H1 (cell line): ENCODE data around the gene EPRS1. TPM values are rescaled to one million over a fixed set of nuclear protein-coding genes. Genes with fewer than 3 reads are reported as not detected.

ENCODE experiments used
- CTCF ChIA-PET: fragments of 300-600 bp; sonication (Branson Sonifier 250); formaldehyde crosslinking; loops from one replicate; lab custom pipeline; 2021; ENCODE audit not compliant: partially characterized antibody; lab: Charles Lee
- POLR2A ChIA-PET: fragments of 300-600 bp; sonication (Branson Sonifier 250); formaldehyde crosslinking; loops from one replicate; lab custom pipeline; 2021; ENCODE audit warnings: inconsistent platforms; ENCODE audit not compliant: partially characterized antibody; lab: Charles Lee
- DNase-seq, 2 experiments: peaks; one replicate each; pipeline versions ENCODE4 v3.0.0 to v3.0.0-alpha.2; 2010 to 2022; ENCODE audit warnings: low spot score in 2 of 2, low read depth in 1 of 2, mixed read lengths in 1 of 2
- FAIRE-seq: peaks from 2 replicates; lab custom pipeline; 2011; peaks lifted over from hg19 to GRCh38; lab: Jason Lieb, UNC
- H2AFZ ChIP-seq: 2 replicates; pipeline ENCODE4 v1.8.1; 2012; ENCODE audit warnings: low read length, inconsistent platforms
- H2AK5ac ChIP-seq: 2 replicates; pipeline ENCODE4 v1.6.1; 2013; ENCODE audit warnings: low read depth, low read length
- H2BK120ac ChIP-seq: replicated peaks from 2 replicates; pipeline ENCODE3; 2013; ENCODE audit warnings: low read depth, low read length, inconsistent platforms
- H2BK12ac ChIP-seq: 2 replicates; pipeline ENCODE4 v1.6.1; 2013; ENCODE audit warnings: low read depth, low read length
- H2BK15ac ChIP-seq: 2 replicates; pipeline ENCODE4 v1.6.1; 2013; ENCODE audit warnings: low read length
- H2BK20ac ChIP-seq: 2 replicates; pipeline ENCODE4 v1.6.1; 2013; ENCODE audit warnings: low read length
- H2BK5ac ChIP-seq: 2 replicates; pipeline ENCODE4 v1.6.1; 2013; ENCODE audit warnings: low read depth, low read length
- H3K14ac ChIP-seq: 2 replicates; pipeline ENCODE4 v1.6.1; 2013; ENCODE audit warnings: inconsistent platforms; ENCODE audit not compliant: insufficient read length
- H3K18ac ChIP-seq: 2 replicates; pipeline ENCODE4 v1.6.1; 2013; ENCODE audit warnings: low read length; ENCODE audit errors: extremely low read depth
- H3K23ac ChIP-seq: 2 replicates; pipeline ENCODE4 v1.6.1; 2013; ENCODE audit warnings: inconsistent platforms; ENCODE audit not compliant: insufficient read length
- H3K23me2 ChIP-seq: 2 replicates; pipeline ENCODE4 v1.6.1; 2013; ENCODE audit warnings: low read depth, low read length
- H3K27ac ChIP-seq: 2 replicates; pipeline ENCODE4 v1.6.1; 2011; ENCODE audit warnings: low read depth, low read length, inconsistent platforms
- H3K27me3 ChIP-seq, 4 experiments: replicated peaks in 1 of 4; 1 replicate in 1 of 4; 2 replicates in 3 of 4; pipeline versions ENCODE4 v1.6.1 to v1.8.1; 2011 to 2013; ENCODE audit warnings: low read length in 3 of 4, mild to moderate bottlenecking in 3 of 4, inconsistent platforms in 2 of 4, mixed read lengths in 2 of 4, moderate library complexity in 1 of 4; ENCODE audit not compliant: control insufficient read depth in 3 of 4, insufficient read depth in 3 of 4; ENCODE audit errors: extremely low read depth in 1 of 4
- H3K36me3 ChIP-seq, 4 experiments: 2 replicates each; pipeline versions ENCODE4 v1.6.1 to v1.8.1; 2011 to 2013; ENCODE audit warnings: mild to moderate bottlenecking in 4 of 4, low read length in 3 of 4, moderate library complexity in 2 of 4, control low read depth in 1 of 4, inconsistent platforms in 1 of 4; ENCODE audit not compliant: insufficient read depth in 4 of 4, control insufficient read depth in 2 of 4
- H3K4ac ChIP-seq: replicated peaks from 2 replicates; pipeline ENCODE3; 2013; ENCODE audit warnings: low read length, low read depth, mixed read lengths, inconsistent platforms; ENCODE audit not compliant: insufficient read length
- H3K4me1 ChIP-seq, 4 experiments: replicated peaks in 1 of 4; 1 replicate in 1 of 4; 2 replicates in 3 of 4; pipeline versions ENCODE4 v1.6.1 to v1.8.1; 2011 to 2013; ENCODE audit warnings: low read length in 3 of 4, inconsistent platforms in 2 of 4, mixed read lengths in 1 of 4; ENCODE audit not compliant: insufficient read depth in 4 of 4, control insufficient read depth in 3 of 4
- H3K4me2 ChIP-seq, 2 experiments: 2 replicates each; pipeline versions ENCODE4 v1.6.1 to v1.8.1; 2011 to 2013; ENCODE audit warnings: low read depth in 2 of 2, low read length in 2 of 2, control low read depth in 1 of 2, inconsistent platforms in 1 of 2, mild to moderate bottlenecking in 1 of 2; ENCODE audit not compliant: insufficient read depth in 1 of 2
- H3K4me3 ChIP-seq, 4 experiments: fragments of 200-600, 300-600 bp in 1 of 4; sonication (generic), shearing (Covaris generic), sonication (Bioruptor Twin) in 1 of 4; 2 replicates each; pipeline versions ENCODE4 v1.5.1 to v1.8.1; 2011 to 2016; ENCODE audit warnings: low read length in 4 of 4, low read depth in 3 of 4, control low read depth in 2 of 4, inconsistent platforms in 2 of 4, mild to moderate bottlenecking in 2 of 4, mixed read lengths in 1 of 4, moderate library complexity in 1 of 4; ENCODE audit not compliant: insufficient read depth in 2 of 4; ENCODE audit errors: extremely low read depth in 1 of 4
- H3K56ac ChIP-seq: replicated peaks from 2 replicates; pipeline ENCODE3; 2013; ENCODE audit warnings: low read depth, mild to moderate bottlenecking, mixed read lengths, low read length, inconsistent platforms; ENCODE audit not compliant: insufficient read length
- H3K79me1 ChIP-seq: 2 replicates; pipeline ENCODE4 v1.6.1; 2013; ENCODE audit warnings: low read depth, low read length, control low read depth
- H3K79me2 ChIP-seq, 2 experiments: 2 replicates each; pipeline versions ENCODE4 v1.6.1 to v1.8.1; 2012 to 2013; ENCODE audit warnings: low read length in 2 of 2, mild to moderate bottlenecking in 2 of 2, inconsistent platforms in 1 of 2; ENCODE audit not compliant: insufficient read depth in 2 of 2, control insufficient read depth in 1 of 2
- H3K9ac ChIP-seq, 4 experiments: replicated peaks in 1 of 4; 1 replicate in 1 of 4; 2 replicates in 3 of 4; pipeline versions ENCODE4 v1.6.1 to v1.8.1; 2011 to 2013; ENCODE audit warnings: low read depth in 3 of 4, low read length in 3 of 4, control low read depth in 2 of 4, mild to moderate bottlenecking in 2 of 4, moderate library complexity in 2 of 4, inconsistent platforms in 1 of 4; ENCODE audit errors: extremely low read depth in 1 of 4
- H3K9me3 ChIP-seq, 2 experiments: 2 replicates each; pipeline versions ENCODE4 v1.6.1 to v1.8.1; 2012 to 2013; ENCODE audit warnings: mild to moderate bottlenecking in 2 of 2, moderate library complexity in 2 of 2, control low read depth in 1 of 2, inconsistent platforms in 1 of 2, low read depth in 1 of 2, low read length in 1 of 2, mixed read lengths in 1 of 2; ENCODE audit not compliant: insufficient read depth in 2 of 2
- H4K20me1 ChIP-seq, 2 experiments: replicated peaks in 1 of 2; 2 replicates each; pipeline versions ENCODE3 to v1.8.1; 2011 to 2013; ENCODE audit warnings: inconsistent platforms in 2 of 2, low read length in 2 of 2, mild to moderate bottlenecking in 1 of 2; ENCODE audit not compliant: insufficient read depth in 2 of 2, control insufficient read depth in 1 of 2
- H4K5ac ChIP-seq: 2 replicates; pipeline ENCODE4 v1.6.1; 2013; ENCODE audit warnings: low read length, low read depth, mixed read lengths, inconsistent platforms; ENCODE audit not compliant: insufficient read length
- H4K8ac ChIP-seq: 2 replicates; pipeline ENCODE4 v1.8.0; 2013; ENCODE audit warnings: mild to moderate bottlenecking, moderate library complexity, low read length, inconsistent platforms; ENCODE audit not compliant: insufficient read depth; ENCODE audit errors: extremely low read depth
- H4K91ac ChIP-seq: replicated peaks from 2 replicates; pipeline ENCODE3; 2013; ENCODE audit warnings: low read length, mixed read lengths, inconsistent platforms; ENCODE audit not compliant: insufficient read length
- CBX8 ChIP-seq: fragments of 300-800, 300-1000 bp; sonication (generic); IDR thresholded peaks from 2 replicates; pipeline ENCODE4 v1.7.1; 2016; ENCODE audit warnings: low read depth, low read length, borderline replicate concordance
- EGR1 ChIP-seq: IDR thresholded peaks from 2 replicates; pipeline ENCODE4 v1.6.1; 2011; ENCODE audit warnings: low read depth, low read length, borderline replicate concordance
- RNF2 ChIP-seq: fragments of 200-900, 300-1000 bp; sonication (generic); IDR thresholded peaks from 2 replicates; pipeline ENCODE4 v1.7.1; 2016; ENCODE audit warnings: borderline replicate concordance, low read depth, mild to moderate bottlenecking, antibody characterized with exemption, low read length; ENCODE audit not compliant: poor library complexity, severe bottlenecking; ENCODE audit errors: missing control alignments
- SP1 ChIP-seq: IDR thresholded peaks from 2 replicates; pipeline ENCODE4 v1.6.1; 2011; ENCODE audit warnings: low read depth, low read length
- WGBS, 2 experiments: shearing (Covaris generic) in 1 of 2; methylation state at CpG; one replicate each; pipeline versions ENCODE4 v1.1.6 to v1.1.7; 2013 to 2015; ENCODE audit warnings: low lambda C conversion rate in 2 of 2, mixed read lengths in 2 of 2, inconsistent platforms in 1 of 2, low coverage in 1 of 2, missing lambda C conversion rate in 1 of 2; ENCODE audit not compliant: insufficient replicate concordance in 2 of 2, insufficient coverage in 1 of 2, insufficient read length in 1 of 2; ENCODE audit errors: extremely low coverage in 1 of 2, missing lambda C conversion rate in 1 of 2; 5-methylcytosine and 5-hydroxymethylcytosine counted together
- polyA plus RNA-seq, 7 experiments: library from polyadenylated mRNA; depleted of rRNA in 3 of 7; stranded (reverse) in 5 of 7; unstranded in 2 of 7; fragments of >200 nt in 5 of 7; fragments of 200-250 nt in 2 of 7; gene quantifications; 1 replicate in 5 of 7; 2 replicates in 1 of 7; 4 replicates in 1 of 7; pipeline versions ENCODE4 v1.2.1 to v1.2.3, GENCODE V29; 2011 to 2013; ENCODE audit warnings: missing spikeins in 2 of 7, mixed read lengths in 2 of 7
- total RNA-seq: library from RNA; stranded (reverse); fragmentation: NEBNext Ultra II Directional; extraction: Animal tissue kit (Norgen Biotek cat#: 25700); gene quantifications from 2 replicates; pipeline ENCODE4 v1.2.1, GENCODE V29; 2021

EPRS1 gene
- total and polyA plus RNA-seq, 2 of the 8 experiments (the other 6 are each of a cell fraction or from before 2014, with no cell fraction given) = 38.4 to 171 TPM

DNA sequence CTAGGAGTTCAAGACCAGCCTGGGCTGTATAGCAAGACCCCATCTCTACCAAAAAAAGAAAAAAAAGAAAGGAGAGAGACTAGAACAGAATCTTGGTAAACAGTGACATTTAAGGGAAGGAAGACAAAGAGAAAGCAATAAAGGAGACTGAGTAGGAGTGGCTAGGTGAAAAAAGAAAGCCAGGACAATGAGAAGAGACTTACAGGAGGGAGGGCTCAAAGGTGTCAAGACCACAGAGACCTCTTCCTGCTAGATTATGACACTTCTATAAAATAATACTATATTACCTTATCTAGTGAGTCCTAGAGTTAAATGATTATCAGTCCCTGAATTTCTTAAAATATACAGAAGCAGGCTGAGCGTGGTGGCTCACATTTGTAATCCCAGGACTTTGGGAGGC is 10.1 kb upstream of the EPRS1 start:
- Histone ChIP-seq H3K27me3 (no peaks in the 10 kb centered on the region), H2BK15ac (no peak overlapping the region), H3K27ac (no peak overlapping the region), H3K18ac (no peak overlapping the region), H4K91ac (no peak overlapping the region), H3K4me1 (0 out of 7 replicates have a peak, but pooled peaks cover 0 to 3% (median 0%) of the 10 kb centered on the region in 4 experiments), H2BK5ac (no peak overlapping the region), H3K4me3 (no peak overlapping the region), H3K56ac (no peak overlapping the region), H3K23me2 (no peaks in the 10 kb centered on the region), H3K4me2 (no peak overlapping the region), H3K4ac (no peak overlapping the region), H2BK20ac (no peak overlapping the region), H2BK120ac (no peak overlapping the region), H3K14ac (no peak overlapping the region), H3K79me2 (no peaks in the 10 kb centered on the region), H3K9ac (no peak overlapping the region), H4K20me1 (no peaks in the 10 kb centered on the region), H2BK12ac (no peak overlapping the region), H3K23ac (no peak overlapping the region), H4K8ac (no peak overlapping the region), H4K5ac (no peak overlapping the region), H3K9me3 (no peaks in the 10 kb centered on the region), H3K36me3 (peaks cover 0 to 15% (median 1%) of the 10 kb centered on the region in 4 experiments; a peak in 2 of 8 replicates), H2AFZ (no peak overlapping the region)
- ChIA-PET POLR2A (no interaction called here), CTCF (no interaction called here)
- DNase-seq (no peak), FAIRE-seq (no peak)
- 94% methylated on average over 1 of the region's 1 CpG; no CpG with 5 or more reads in 1 of the 2 experiments for WGBS, 2 experiments
- TF ChIP-seq RNF2 = no peak
- no peak for TF ChIP-seq EGR1
- TF ChIP-seq CBX8 = no peak
- TF ChIP-seq SP1 = no peak
- TF ChIP-seq, all 59 proteins: peak for 0
- no peak overlapping the region for H2AK5ac ChIP-seq
- H3K79me1 ChIP-seq = no peaks in the 10 kb centered on the region
